Epithelial cell of esophagus (primary cell): ENCODE data around the gene FBXL16.

Experiments used
- DNase-seq: peaks from one replicate; pipeline ENCODE4 v3.0.0; 2010; ENCODE audit warnings: low read depth
- H3K4me3 ChIP-seq: 2 replicates; pipeline ENCODE4 v1.5.1; 2011; ENCODE audit warnings: mild to moderate bottlenecking, low read length, control low read depth
- CTCF ChIP-seq: IDR thresholded peaks from 2 replicates; pipeline ENCODE4 v1.5.1; 2011; ENCODE audit warnings: low read depth, mild to moderate bottlenecking, low read length, control low read depth, inconsistent platforms; ENCODE audit not compliant: insufficient read depth; ENCODE audit errors: missing control alignments

Gene FBXL16

GRCh38 chr16:680967-681745, 24.4 kb downstream of the FBXL16 start:
- H3K4me3 ChIP-seq = peak overlapping the region; percentile 84
- DNase-seq = peak; percentile 56
- TF ChIP-seq CTCF = peak; percentile 3

- TF ChIP-seq CTCF = no peak
- no peak for DNase-seq
- H3K4me3 ChIP-seq = peak overlapping the region; percentile 84
These were observed 25.0 kb downstream of the FBXL16 start for GRCh38 chr16:680625-680945.

GRCh38 chr16:679814-680624, 25.6 kb downstream of the FBXL16 start, which contains the start of gene STUB1:
STUB1 (plus strand) TSS chr16:680410; CDS start chr16:680526, 116 bp downstream.
- no peak for TF ChIP-seq CTCF
- H3K4me3 ChIP-seq = peak within 1 kb of the TSS; percentile 84
- peak; percentile 89 for DNase-seq

- TF ChIP-seq CTCF = no peak
These were observed 26.5 kb downstream of the FBXL16 start for GRCh38 chr16:678858-679813.

GRCh38 chr16:678209-678857, 27.3 kb downstream of the FBXL16 start:
- no peak for TF ChIP-seq CTCF
- DNase-seq = no peak
- H3K4me3 ChIP-seq = no peak overlapping the region

More at GRCh38 chr16:678858-679813, 26.5 kb downstream of the FBXL16 start:
- peak overlapping the region; percentile 45 for H3K4me3 ChIP-seq
- peak; percentile 44 for DNase-seq

GRCh38 chr16:677316-678190, 28.0 kb downstream of the FBXL16 start:
- no peak for DNase-seq
- peak overlapping the region; percentile 30 for H3K4me3 ChIP-seq

More at GRCh38 chr16:677316-678190, 28.0 kb downstream of the FBXL16 start:
- no peak for TF ChIP-seq CTCF
